ENCODE data around the gene CABS1. TPM values are rescaled to one million over a fixed set of nuclear protein-coding genes. Genes with fewer than 3 reads are reported as not detected.

The CABS1 gene
- polyA plus RNA-seq, 1 donor (not counting 4 experiments of a cell fraction or from before 2014, with no cell fraction given): not detected

GRCh38 chr4:70313736-70314135 lies 21.0 kb upstream of the CABS1 start:
- Histone ChIP-seq H4K20me1 (ENCODE audit: control insufficient read depth, extremely low read depth, insufficient read depth, low read length) (no peaks in the 10 kb centered on the region), H3K9ac (ENCODE audit: control insufficient read depth, extremely low read depth, insufficient read depth, low read length) (no peak overlapping the region), H3K9me1 (ENCODE audit: control insufficient read depth, extremely low read depth, insufficient read depth, low read length) (no peaks in the 10 kb centered on the region), H3K27ac (ENCODE audit: control insufficient read depth, insufficient read depth, low read length) (no peak overlapping the region), H3K79me2 (ENCODE audit: control insufficient read depth, insufficient read depth, low read length) (no peaks in the 10 kb centered on the region), H3K27me3 (ENCODE audit: control insufficient read depth, extremely low read depth, insufficient read depth, low read length) (no peaks in the 10 kb centered on the region), H3K4me1 (ENCODE audit: control insufficient read depth, extremely low read depth, insufficient read depth, low read length) (no peaks in the 10 kb centered on the region), H3K9me3 (ENCODE audit: control insufficient read depth, low read depth, low read length) (no peaks in the 10 kb centered on the region), H2AFZ (ENCODE audit: control insufficient read depth, low read length) (no peak overlapping the region), H3K36me3 (ENCODE audit: control insufficient read depth in 2 of 2, extremely low read depth in 1 of 2, insufficient read depth in 2 of 2, low read length in 2 of 2) (no peaks in the 10 kb centered on the region), H3K4me2 (ENCODE audit: control insufficient read depth, extremely low read depth, insufficient read depth, low read depth, low read length) (no peak overlapping the region), H3K4me3 (ENCODE audit: control insufficient read depth in 2 of 3, extremely low read depth in 1 of 3, insufficient read depth in 2 of 3, low read depth in 1 of 3, low read length in 3 of 3) (no peak overlapping the region)
- no peak for TF ChIP-seq EZH2 (IDR thresholded peaks at IDR 0.05; ENCODE audit: low read length)
- dilution Hi-C loops (cut with MboI; ENCODE audit: extremely low pct_ligation_motif_present, low sequenced_read_pairs): no loop called here
- DNase-seq (ENCODE audit: low read depth, low spot score) (no peak), FAIRE-seq (no peak)

DNA sequence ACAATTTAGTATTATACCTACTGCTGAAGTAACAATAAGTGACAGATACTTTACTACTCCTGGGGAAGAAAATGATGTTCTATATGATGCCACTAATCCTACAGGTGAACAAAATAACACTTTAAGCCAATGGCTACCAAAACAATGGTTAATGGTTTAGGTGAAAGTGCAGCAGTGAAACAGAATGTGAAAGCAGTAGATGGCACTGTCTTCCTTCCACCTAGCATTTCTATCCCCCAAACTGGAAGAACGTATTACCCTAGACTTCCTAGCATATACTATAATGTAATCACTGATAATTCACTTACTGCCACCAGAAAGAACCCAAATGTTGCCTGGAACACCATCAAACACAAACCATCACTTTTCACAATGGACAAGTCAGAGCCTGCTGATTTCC lies 18.9 kb upstream of the CABS1 start:
- Histone ChIP-seq H2AFZ (ENCODE audit: control insufficient read depth, low read length) (no peak overlapping the region), H4K20me1 (ENCODE audit: control insufficient read depth, extremely low read depth, insufficient read depth, low read length) (no peaks in the 10 kb centered on the region), H3K9me3 (ENCODE audit: control insufficient read depth, low read depth, low read length) (no peaks in the 10 kb centered on the region), H3K4me2 (ENCODE audit: control insufficient read depth, extremely low read depth, insufficient read depth, low read depth, low read length) (no peak overlapping the region), H3K4me3 (ENCODE audit: control insufficient read depth in 2 of 3, extremely low read depth in 1 of 3, insufficient read depth in 2 of 3, low read depth in 1 of 3, low read length in 3 of 3) (no peak overlapping the region), H3K36me3 (ENCODE audit: control insufficient read depth in 2 of 2, extremely low read depth in 1 of 2, insufficient read depth in 2 of 2, low read length in 2 of 2) (no peaks in the 10 kb centered on the region), H3K4me1 (ENCODE audit: control insufficient read depth, extremely low read depth, insufficient read depth, low read length) (no peaks in the 10 kb centered on the region), H3K9me1 (ENCODE audit: control insufficient read depth, extremely low read depth, insufficient read depth, low read length) (no peaks in the 10 kb centered on the region), H3K27me3 (ENCODE audit: control insufficient read depth, extremely low read depth, insufficient read depth, low read length) (no peaks in the 10 kb centered on the region), H3K27ac (ENCODE audit: control insufficient read depth, insufficient read depth, low read length) (no peak overlapping the region), H3K79me2 (ENCODE audit: control insufficient read depth, insufficient read depth, low read length) (no peaks in the 10 kb centered on the region), H3K9ac (ENCODE audit: control insufficient read depth, extremely low read depth, insufficient read depth, low read length) (no peak overlapping the region)
- FAIRE-seq (no peak), DNase-seq (ENCODE audit: low read depth, low spot score) (no peak)
- TF ChIP-seq CTCF (optimal IDR thresholded peaks at IDR 0.05 in 1 of 3, IDR thresholded peaks at IDR 0.05 in 1 of 3, conservative IDR thresholded peaks at IDR 0.05 in 1 of 3; ENCODE audit: extremely low read depth in 1 of 3, insufficient read depth in 2 of 3, low read length in 3 of 3): no peak
- TF ChIP-seq EZH2 (IDR thresholded peaks at IDR 0.05; ENCODE audit: low read length): no peak
- dilution Hi-C loops (cut with MboI; ENCODE audit: extremely low pct_ligation_motif_present, low sequenced_read_pairs): no loop called here

DNA sequence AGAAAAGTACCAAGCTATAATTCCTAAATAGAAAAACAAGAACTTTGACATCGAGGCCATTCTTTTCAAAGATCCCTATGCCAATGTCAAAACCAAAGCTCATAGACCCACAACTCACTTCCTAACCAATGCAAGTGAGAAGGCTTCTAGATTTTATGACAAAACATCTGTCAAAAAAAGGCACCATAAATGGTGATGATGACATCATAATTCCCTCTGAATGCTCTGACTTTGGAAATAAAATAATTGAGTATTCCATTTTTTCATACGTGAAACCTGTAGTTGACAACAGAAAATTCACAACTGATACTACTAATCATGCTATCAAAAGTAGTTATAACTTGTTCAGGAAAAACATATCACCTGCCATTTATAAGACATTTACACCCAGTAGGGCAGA lies 8.7 kb upstream of the CABS1 start:
- DNase-seq (ENCODE audit: low read depth, low spot score) (no peak), FAIRE-seq (no peak)
- H2AFZ ChIP-seq (ENCODE audit: control insufficient read depth, low read length): no peak overlapping the region
- no peak overlapping the region for H3K9ac ChIP-seq (ENCODE audit: control insufficient read depth, extremely low read depth, insufficient read depth, low read length)
- H3K9me1 ChIP-seq (ENCODE audit: control insufficient read depth, extremely low read depth, insufficient read depth, low read length): no peaks in the 10 kb centered on the region
- dilution Hi-C loops (cut with MboI; ENCODE audit: extremely low pct_ligation_motif_present, low sequenced_read_pairs): no loop called here
- H3K9me3 ChIP-seq (ENCODE audit: control insufficient read depth, low read depth, low read length): no peaks in the 10 kb centered on the region
- H3K36me3 ChIP-seq (ENCODE audit: control insufficient read depth in 2 of 2, extremely low read depth in 1 of 2, insufficient read depth in 2 of 2, low read length in 2 of 2): no peaks in the 10 kb centered on the region
- no peak overlapping the region for H3K27ac ChIP-seq (ENCODE audit: control insufficient read depth, insufficient read depth, low read length)
- H3K79me2 ChIP-seq (ENCODE audit: control insufficient read depth, insufficient read depth, low read length): no peaks in the 10 kb centered on the region
- H3K4me3 ChIP-seq (ENCODE audit: control insufficient read depth in 2 of 3, extremely low read depth in 1 of 3, insufficient read depth in 2 of 3, low read depth in 1 of 3, low read length in 3 of 3): no peak overlapping the region
- H3K27me3 ChIP-seq (ENCODE audit: control insufficient read depth, extremely low read depth, insufficient read depth, low read length): no peaks in the 10 kb centered on the region
- H4K20me1 ChIP-seq (ENCODE audit: control insufficient read depth, extremely low read depth, insufficient read depth, low read length): no peaks in the 10 kb centered on the region
- H3K4me1 ChIP-seq (ENCODE audit: control insufficient read depth, extremely low read depth, insufficient read depth, low read length): no peaks in the 10 kb centered on the region
- H3K4me2 ChIP-seq (ENCODE audit: control insufficient read depth, extremely low read depth, insufficient read depth, low read depth, low read length): no peak overlapping the region
- no peak for TF ChIP-seq CTCF (optimal IDR thresholded peaks at IDR 0.05 in 1 of 3, IDR thresholded peaks at IDR 0.05 in 1 of 3, conservative IDR thresholded peaks at IDR 0.05 in 1 of 3; ENCODE audit: extremely low read depth in 1 of 3, insufficient read depth in 2 of 3, low read length in 3 of 3)
- TF ChIP-seq EZH2 (IDR thresholded peaks at IDR 0.05; ENCODE audit: low read length): no peak
